ENCODE measurements around the gene SMAD2.

DNA sequence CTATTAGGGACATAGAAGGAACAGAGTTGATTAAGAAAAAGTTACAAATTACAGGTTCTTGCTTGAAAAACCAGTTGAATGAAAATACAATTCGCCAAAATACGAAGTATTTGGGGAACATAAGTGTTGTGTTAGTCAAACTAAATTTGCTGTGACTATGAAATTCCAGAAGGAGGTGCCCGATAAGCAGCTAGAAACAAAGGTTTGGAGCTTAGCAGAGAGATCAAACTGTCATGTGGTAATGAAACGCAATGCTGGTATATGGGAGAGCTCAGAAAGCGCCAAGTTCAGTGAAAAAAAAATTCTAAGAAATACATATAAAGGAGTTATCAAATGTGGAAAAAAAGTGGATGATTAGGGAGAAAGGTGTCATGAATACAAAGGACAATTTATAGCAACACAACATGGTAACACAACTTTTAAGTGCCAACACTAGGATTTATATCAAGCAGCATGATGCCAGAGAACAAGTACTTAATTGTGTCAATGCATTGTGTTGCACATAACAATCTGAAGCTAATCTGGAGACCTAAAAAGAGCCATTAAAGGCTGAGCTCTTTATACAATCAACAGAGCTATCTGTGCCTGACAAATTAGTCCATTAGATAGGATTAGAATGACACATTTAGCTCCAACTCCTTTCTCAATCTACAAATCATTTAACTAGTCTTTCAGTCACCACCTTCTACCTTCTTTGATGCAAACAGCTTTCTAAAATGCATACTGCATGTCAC lies 31.2 kb downstream of the SMAD2 start:
- TF ChIP-seq, protein P1, sequence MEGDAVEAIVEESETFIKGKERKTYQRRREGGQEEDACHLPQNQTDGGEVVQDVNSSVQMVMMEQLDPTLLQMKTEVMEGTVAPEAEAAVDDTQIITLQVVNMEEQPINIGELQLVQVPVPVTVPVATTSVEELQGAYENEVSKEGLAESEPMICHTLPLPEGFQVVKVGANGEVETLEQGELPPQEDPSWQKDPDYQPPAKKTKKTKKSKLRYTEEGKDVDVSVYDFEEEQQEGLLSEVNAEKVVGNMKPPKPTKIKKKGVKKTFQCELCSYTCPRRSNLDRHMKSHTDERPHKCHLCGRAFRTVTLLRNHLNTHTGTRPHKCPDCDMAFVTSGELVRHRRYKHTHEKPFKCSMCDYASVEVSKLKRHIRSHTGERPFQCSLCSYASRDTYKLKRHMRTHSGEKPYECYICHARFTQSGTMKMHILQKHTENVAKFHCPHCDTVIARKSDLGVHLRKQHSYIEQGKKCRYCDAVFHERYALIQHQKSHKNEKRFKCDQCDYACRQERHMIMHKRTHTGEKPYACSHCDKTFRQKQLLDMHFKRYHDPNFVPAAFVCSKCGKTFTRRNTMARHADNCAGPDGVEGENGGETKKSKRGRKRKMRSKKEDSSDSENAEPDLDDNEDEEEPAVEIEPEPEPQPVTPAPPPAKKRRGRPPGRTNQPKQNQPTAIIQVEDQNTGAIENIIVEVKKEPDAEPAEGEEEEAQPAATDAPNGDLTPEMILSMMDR (optimal IDR thresholded peaks at IDR 0.05 in 1 of 3, IDR thresholded peaks at IDR 0.05 in 1 of 3, conservative IDR thresholded peaks at IDR 0.05 in 1 of 3; ENCODE audit: extremely low read depth in 1 of 3, insufficient read depth in 2 of 3, low read length in 3 of 3) = no peak
- TF ChIP-seq EZH2 (IDR thresholded peaks at IDR 0.05; ENCODE audit: low read length) = no peak
